OCI-M1 (cell line): ENCODE results near the gene GRIA1.
"Not testable (repeated sequence)": the region's sequence is repeated elsewhere in the genome, so short reads cannot be mapped to it uniquely, and the experiment has no call there.

Source experiments
- DNase-seq: peaks from one replicate; lab custom pipeline; 2025; lab: John Stamatoyannopoulos, UW

The GRIA1 gene

DNA sequence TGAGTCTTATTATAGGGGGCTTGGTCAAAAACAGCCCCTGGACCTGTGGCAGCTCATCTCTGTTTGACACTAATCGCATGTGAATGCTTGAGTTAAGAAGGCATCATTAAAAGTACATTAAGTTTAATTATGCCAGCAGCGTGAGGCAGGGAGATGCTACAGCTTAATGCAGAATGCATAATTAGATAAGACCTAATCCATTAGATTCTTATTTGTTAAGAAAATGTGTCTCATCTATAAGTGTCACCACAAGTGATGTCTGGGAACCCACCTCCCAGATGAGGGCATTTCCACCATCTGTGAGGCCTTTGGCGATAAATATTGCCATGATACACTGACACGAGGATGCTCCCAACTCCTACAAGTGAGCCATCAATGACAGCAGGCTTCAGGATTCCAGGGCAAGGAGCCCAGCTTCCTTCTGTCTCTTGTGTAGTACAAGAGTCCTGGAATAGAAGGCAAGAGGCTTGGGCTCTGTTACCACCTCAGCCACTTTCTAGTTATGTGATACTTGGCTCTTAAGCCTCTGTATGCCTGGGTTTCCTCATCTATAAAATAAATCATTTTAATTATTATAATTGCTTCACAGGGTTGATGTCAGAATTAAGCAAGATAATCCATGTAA, 345.5 kb downstream of the GRIA1 start:
- DNase-seq: no peak

DNA sequence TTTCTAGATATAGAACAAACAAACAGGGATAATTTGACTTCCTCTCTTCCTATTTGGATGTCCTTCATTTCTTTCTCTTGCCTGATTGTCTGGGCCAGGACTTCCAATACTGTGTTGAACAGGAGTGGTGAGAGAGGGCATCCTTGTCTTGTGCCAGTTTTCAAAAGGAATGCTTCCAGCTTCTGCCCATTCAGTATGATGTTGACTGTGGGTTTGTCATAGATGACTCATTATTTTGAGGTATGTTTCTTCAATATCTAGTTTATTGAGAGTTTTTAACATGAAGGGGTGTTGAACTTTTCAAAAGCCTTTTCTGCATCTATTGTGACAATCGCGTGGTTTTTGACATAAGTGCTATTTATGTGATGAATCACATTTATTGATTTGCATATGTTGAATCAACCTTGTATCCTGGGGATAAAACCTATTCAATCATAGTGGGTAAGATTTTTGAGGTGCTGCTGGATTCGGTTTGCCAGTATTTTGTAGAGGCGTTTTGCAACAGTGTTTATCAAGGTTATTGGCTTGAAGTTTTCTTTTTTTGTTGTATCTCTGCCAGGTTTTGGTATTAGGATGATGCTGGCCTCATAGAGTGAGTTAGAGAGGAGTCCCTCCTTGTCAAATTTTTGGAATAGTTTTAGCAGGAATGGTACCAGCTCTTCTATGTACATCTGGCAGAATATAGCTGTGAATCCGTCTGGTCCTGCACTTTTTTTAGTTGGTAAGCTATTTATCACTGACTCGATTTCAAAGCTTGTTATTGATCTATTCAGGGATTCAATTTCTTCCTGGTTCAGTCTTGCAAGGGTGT, 359.0 kb downstream of the GRIA1 start:
- DNase-seq: not testable (repeated sequence)

DNA sequence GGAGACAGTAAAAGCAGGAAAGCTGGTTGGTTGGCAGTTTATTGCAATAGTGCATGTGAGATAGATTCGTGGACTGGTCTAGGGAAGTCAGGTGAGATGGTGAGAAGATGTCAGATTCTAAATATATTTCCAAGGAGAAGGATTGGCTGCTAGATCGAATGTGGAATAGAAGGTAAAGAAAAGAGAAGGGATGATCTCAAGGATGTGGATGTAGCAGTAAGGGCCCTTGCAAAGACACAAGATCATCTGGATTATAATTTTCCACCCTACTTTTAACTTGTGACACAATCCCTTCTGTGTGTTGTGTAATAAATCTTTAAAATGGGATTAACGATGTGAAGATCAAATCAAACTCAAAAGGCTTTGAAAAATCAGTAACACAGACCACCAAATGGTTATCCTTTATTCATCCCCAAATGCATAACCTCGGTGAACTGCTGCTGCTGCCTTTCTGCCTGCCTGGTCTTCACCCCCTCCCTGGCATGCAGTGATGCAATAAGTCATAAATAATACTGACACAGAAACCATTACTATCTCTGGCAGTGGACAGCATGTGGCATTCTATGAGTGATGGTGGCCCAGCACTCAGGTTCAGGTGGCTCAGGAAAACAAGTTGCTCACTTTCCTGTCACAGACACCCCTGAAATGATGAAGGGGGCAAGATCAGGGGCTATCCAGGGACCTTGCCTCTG, 369.9 kb downstream of the GRIA1 start:
- DNase-seq: no peak

DNA sequence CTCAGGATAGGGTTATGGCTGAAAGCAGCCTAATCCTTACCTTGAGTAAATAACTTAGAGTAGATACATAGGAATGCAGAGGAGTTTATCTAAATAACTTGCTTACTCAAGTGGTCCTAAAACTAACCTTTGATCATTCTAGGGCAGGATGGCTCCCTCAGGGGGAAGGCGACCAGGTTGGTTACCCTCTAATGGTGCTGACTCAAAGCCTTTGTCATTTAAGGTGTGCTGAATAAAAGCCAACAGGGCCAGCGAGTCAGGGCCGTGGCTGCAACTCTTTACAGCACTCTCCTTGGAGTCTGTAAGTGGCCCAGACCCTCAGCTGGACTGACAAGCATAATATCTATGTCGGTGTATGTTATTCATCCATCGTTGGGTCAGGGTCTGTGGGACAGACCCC, 372.4 kb downstream of the GRIA1 start:
- DNase-seq: not testable (repeated sequence)
